Lower leg skin (tissue), 4 donors: ENCODE measurements around the gene MCTP2. TPM values are rescaled to one million over a fixed set of nuclear protein-coding genes. Genes with fewer than 3 reads are reported as not detected.

ENCODE experiments used
- DNase-seq, 2 donors: peaks; one replicate each; pipeline ENCODE4 v3.0.0-alpha.2; 2019; ENCODE audit warnings: low spot score in 2 of 2
- H3K4me3 ChIP-seq: fragments of 200-600 bp; sonication (generic); 2 replicates; pipeline ENCODE4 v1.5.1; 2017; ENCODE audit warnings: mild to moderate bottlenecking, low read depth; ENCODE audit not compliant: poor library complexity, severe bottlenecking
- POLR2A ChIP-seq, 2 donors: fragments of 450-650 bp; IDR thresholded peaks; one replicate each; pipeline ENCODE4 v1.6.1; 2016 to 2017; ENCODE audit warnings: antibody characterized with exemption in 2 of 2, mild to moderate bottlenecking in 1 of 2, moderate library complexity in 1 of 2
- whole genome bisulfite sequencing, 2 donors: methylation state at CpG; one replicate each; pipeline ENCODE4 v1.1.5; 2018; 5-methylcytosine and 5-hydroxymethylcytosine counted together
- intact Hi-C: fragments of 100-400 bp; cut with DNase I; formaldehyde crosslinking; loops from one replicate; pipeline ENCODE4 v1.15.0; 2023; ENCODE audit warnings: low total_unique reads
- total RNA-seq, 4 donors: library from RNA; depleted of rRNA; stranded (reverse); fragments of >200 nt; gene quantifications; one replicate each; pipeline ENCODE4 v1.1.0, GENCODE V29; 2016
- TF ChIP-seq, protein P1 (sequence below), 3 donors: fragments of 450-650 bp; IDR thresholded peaks; one replicate each; pipeline ENCODE4 v1.5.1; 2016; ENCODE audit warnings: antibody characterized with exemption in 3 of 3, mild to moderate bottlenecking in 3 of 3, moderate library complexity in 2 of 3

MCTP2 gene
- total RNA-seq, 4 donors from 2014 or later, result 18.9 to 24.1 (median 20.4) TPM

DNA sequence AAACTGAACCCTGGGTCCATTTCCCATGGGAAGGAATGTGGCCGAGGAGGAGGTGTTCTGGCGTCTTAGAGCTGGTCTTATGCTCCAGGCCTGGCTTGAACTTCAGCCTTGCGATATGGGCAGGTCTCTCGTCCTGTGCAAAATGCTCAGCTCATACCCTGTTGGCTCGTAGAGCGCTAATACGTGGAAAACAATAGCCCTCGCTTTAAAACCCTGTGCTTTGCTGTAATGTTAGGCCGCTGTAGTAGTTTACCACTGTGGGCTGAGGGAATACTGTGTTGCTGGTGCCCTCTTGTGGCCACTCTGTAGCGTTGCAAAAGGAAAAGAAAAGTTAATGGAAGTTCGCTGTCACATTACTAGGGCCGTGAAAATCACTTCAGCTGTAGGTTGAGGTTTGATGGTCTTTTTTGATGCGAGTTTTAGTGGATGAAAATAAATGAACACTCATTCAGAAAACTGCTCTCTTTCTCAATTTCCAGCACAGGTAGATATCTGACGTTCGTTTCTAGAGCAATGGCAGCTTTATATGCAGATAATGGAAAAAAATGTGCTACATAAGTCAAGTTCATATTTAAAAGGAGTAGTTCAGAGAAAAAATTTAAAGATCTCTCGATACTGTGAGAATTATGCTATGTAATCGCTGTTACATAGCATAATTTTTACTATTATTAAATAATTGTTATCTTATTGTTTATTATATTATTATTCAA, 92.9 kb downstream of the MCTP2 start:
- no peak for TF ChIP-seq POLR2A (IDR thresholded peaks at IDR 0.05)
- TF ChIP-seq, protein P1, sequence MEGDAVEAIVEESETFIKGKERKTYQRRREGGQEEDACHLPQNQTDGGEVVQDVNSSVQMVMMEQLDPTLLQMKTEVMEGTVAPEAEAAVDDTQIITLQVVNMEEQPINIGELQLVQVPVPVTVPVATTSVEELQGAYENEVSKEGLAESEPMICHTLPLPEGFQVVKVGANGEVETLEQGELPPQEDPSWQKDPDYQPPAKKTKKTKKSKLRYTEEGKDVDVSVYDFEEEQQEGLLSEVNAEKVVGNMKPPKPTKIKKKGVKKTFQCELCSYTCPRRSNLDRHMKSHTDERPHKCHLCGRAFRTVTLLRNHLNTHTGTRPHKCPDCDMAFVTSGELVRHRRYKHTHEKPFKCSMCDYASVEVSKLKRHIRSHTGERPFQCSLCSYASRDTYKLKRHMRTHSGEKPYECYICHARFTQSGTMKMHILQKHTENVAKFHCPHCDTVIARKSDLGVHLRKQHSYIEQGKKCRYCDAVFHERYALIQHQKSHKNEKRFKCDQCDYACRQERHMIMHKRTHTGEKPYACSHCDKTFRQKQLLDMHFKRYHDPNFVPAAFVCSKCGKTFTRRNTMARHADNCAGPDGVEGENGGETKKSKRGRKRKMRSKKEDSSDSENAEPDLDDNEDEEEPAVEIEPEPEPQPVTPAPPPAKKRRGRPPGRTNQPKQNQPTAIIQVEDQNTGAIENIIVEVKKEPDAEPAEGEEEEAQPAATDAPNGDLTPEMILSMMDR (IDR thresholded peaks at IDR 0.05), result peak in 1 of 3 donors; percentile 59
- intact Hi-C loops, result loop anchor here (5.0 kb wide), 1 partner anchor 157 kb away; no protein-coding TSS in a partner anchor
- DNase-seq, result peak in 1 of 2 donors; percentile 20
- H3K4me3 ChIP-seq, result no peak overlapping the region
- 25 to 27% methylated on average over 17 of the region's 17 CpGs for whole genome bisulfite sequencing, 2 donors

DNA sequence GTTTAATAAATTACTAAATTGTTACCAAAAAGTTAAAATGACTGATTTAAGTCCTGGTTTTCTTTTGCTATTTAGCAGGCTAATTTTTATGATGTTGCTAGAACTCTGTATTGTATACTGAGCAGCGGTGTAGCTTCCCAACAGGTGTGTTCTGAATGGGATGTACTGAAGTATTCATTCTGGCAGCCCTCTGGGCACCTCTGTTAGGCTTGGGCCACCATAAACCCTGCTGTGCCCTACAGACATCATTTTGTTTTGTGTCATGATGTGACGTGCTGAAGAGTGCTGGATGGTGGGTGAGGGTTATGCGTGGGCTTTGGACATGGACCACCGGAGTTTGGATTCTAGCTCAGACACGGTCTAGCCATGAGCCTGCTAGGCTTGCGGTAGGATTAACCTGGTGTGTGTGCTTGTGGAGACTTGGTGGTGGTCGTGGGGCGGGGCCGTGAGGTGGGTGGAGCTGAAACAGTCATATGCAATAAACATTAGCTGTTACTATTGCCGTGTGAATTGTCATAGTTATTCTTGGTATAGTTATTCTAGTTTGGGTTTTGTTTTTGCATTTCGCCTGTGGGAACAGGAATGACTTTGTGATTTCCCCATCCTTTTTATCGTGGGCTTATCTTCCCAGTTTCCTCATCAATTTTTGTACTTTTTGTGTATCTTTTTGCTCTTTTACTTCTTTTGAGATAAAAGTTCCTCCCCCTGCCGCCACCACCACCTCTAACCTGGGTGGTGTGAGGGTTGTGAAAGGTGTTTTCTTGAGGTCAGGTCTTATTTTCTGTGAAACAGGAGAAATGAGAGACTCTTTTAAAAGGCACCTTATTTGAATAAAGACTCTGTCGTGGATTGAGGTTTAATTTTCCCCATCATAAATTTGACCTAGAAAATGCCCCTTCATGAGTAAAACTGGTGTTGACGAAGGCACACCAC, 93.7 kb downstream of the MCTP2 start:
- DNase-seq, result no peak
- intact Hi-C loops, result loop anchor here (5.0 kb wide), 1 partner anchor 158 kb away; no protein-coding TSS in a partner anchor
- 69 to 72% methylated on average over 14 to 15 of the region's 15 CpGs for WGBS, 2 donors
- H3K4me3 ChIP-seq, result no peak overlapping the region
- TF ChIP-seq, protein P1 (IDR thresholded peaks at IDR 0.05), result no peak
- TF ChIP-seq POLR2A (IDR thresholded peaks at IDR 0.05), result no peak

DNA sequence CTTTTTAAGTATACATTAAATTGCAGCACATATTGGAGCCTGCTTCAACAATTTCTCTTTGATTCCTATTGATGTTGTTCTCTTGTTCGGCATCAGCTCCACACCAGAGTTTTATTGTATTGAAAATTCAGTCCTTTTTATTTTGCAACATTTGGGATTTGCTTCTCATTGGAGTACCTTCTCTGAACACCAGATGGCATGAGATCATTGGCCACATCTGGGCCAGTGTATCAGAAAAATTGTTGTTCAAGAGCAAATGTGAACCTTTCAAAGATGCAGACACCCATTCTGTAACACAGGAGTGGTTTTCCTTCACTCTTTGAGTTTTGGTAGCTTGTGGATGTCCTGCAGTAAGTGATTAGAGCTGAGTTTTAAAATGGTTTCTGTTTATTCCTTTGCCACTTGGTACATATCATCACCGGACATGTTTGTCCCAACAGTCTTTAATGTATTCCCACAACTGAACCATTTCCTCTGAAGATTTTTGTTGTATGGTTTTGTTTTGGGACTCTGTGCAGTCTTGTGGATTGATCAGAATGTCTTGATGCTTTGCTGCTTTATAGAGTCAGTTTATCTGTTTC, 96.1 kb downstream of the MCTP2 start:
- intact Hi-C loops, result no loop called here
- DNase-seq, result no peak

DNA sequence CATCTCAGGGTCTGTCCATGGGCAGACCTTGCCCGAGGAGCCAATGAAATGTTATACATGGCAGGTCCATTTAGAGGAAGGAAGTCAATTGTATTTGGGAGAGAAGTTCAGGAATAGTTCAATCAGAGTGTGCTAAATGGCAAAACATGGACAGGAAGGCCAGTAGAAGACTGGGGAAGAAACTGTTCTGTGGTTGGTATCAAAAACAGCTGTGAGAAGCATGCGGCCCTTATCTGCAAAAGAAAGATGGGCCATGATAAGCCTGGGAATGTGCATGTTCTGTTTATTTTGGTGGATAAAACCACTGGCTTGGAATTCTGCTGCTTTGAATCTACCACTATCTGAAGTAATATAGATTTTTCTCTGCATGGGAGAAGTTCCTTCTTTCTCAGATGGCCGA, 100.4 kb downstream of the MCTP2 start:
- TF ChIP-seq POLR2A (IDR thresholded peaks at IDR 0.05), result no peak
- TF ChIP-seq, protein P1 (IDR thresholded peaks at IDR 0.05), result no peak
- no peak for DNase-seq
- 79 to 83% methylated on average over 3 of the region's 3 CpGs for WGBS, 2 donors
- intact Hi-C loops, result no loop called here
- H3K4me3 ChIP-seq, result no peak overlapping the region

More for the DNA sequence above, 96.1 kb downstream of the MCTP2 start:
- H3K4me3 ChIP-seq, result no peak overlapping the region
- WGBS, 2 donors, result 76 to 80% methylated on average over 2 of the region's 2 CpGs
- TF ChIP-seq, protein P1 (IDR thresholded peaks at IDR 0.05), result no peak
- no peak for TF ChIP-seq POLR2A (IDR thresholded peaks at IDR 0.05)

DNA sequence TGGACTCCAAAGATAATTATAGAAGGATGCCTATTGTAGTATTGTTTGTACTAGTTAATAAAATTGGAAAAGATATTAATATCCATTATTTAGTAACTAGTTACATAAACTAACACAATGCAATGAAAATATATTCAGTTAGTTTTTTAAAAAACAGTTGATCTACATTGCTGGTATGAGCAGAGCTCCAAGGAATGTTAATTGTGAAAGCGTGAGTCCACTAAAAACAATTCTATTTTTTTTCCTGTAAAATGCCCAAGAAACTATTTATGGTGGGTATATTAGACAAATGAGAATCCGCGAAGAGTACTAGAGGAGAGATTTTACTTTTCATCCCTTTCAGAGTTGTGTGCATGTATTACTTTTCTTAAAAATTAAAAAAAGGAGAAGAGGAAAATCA, 104.3 kb downstream of the MCTP2 start:
- 78 to 87% methylated on average over 3 of the region's 3 CpGs for WGBS, 2 donors
- TF ChIP-seq POLR2A (IDR thresholded peaks at IDR 0.05), result no peak
- TF ChIP-seq, protein P1 (IDR thresholded peaks at IDR 0.05), result no peak
- H3K4me3 ChIP-seq, result no peak overlapping the region
- intact Hi-C loops, result no loop called here
- DNase-seq, result no peak
